PC-3 (cell line): ENCODE measurements around the gene CCDC14.

ENCODE experiments used
- CTCF ChIP-seq: fragments of 300-600 bp; sonication (generic); conservative IDR thresholded peaks from 2 replicates; pipeline ENCODE4 v1.5.1; 2017; ENCODE audit warnings: antibody characterized with exemption, low read depth, mild to moderate bottlenecking, low read length
- EZH2 ChIP-seq: fragments of 300-600 bp; sonication (generic); IDR thresholded peaks from one replicate; pipeline ENCODE4 v1.6.1; 2017; ENCODE audit warnings: antibody characterized with exemption, mild to moderate bottlenecking, low read length; ENCODE audit not compliant: unreplicated experiment

DNA sequence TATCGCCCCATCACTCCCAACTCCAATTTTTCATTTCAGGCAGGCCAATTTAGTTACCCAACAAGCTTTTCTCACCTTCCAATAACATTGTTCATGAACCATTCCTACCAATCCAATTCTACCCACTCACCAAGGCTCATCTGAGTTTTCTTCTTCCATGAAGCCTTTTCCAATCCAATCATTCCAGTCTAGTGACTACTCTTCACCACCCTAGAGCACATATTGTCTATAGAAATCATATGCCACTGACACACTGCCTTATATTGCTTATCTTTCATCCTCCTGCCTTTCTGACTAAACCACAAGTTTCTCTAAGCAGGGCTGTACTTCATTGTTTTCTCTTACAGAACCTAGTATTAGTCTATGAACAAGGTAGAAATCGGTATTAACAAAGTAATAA lies 11.4 kb downstream of the CCDC14 start:
- no peak for TF ChIP-seq CTCF
- no peak for TF ChIP-seq EZH2
